Body of pancreas (tissue), 4 donors: Measurements from ENCODE around the gene MMD.

Experiments used
- POLR2A ChIP-seq, 3 donors: fragments of 450-650 bp; IDR thresholded peaks; one replicate each; pipeline ENCODE4 v1.6.1; 2016; ENCODE audit warnings: antibody characterized with exemption in 3 of 3, mild to moderate bottlenecking in 2 of 3
- TF ChIP-seq, protein P1 (sequence below), 7 experiments: fragments of 450-650 bp in 4 of 7; fragments of 200-600 bp in 3 of 7; sonication (generic) in 3 of 7; IDR thresholded peaks; one replicate each; pipeline ENCODE4 v1.5.1; 2016 to 2019; ENCODE audit warnings: antibody characterized with exemption in 7 of 7

DNA sequence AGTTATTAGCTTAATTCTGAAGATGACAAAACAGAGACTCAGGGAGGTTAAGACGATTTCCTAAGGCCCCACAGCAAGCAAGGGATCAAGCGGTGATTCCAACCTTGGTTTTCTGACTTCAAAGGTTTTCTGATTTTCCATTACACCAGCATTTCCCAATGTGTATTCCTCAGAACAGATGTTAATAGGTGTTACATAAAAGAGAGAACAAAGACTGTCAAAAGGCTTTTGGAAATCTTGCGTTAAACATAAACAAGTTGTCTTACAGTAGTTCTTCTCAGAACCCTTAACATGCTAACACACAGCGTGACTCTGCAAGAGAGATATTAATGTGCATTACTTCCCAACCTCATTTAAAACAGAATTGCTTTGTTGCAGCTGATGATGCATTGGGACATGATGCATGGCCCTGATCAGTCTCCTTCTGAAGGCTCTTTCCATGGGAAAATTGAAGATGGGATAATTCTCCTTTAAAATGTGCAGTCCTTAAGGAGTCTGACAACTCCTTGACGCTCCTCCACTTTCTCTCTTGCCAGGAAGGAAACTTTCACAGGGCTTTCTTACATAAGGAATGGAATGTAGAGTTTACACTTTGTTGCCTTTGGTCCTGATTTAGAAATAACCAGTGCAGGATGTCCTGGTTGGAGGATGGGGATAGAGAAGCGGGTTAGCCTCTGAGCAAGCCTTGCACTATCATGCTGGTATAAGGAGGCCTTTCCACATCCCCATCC is 21.5 kb upstream of the MMD start:
- TF ChIP-seq, protein P1, sequence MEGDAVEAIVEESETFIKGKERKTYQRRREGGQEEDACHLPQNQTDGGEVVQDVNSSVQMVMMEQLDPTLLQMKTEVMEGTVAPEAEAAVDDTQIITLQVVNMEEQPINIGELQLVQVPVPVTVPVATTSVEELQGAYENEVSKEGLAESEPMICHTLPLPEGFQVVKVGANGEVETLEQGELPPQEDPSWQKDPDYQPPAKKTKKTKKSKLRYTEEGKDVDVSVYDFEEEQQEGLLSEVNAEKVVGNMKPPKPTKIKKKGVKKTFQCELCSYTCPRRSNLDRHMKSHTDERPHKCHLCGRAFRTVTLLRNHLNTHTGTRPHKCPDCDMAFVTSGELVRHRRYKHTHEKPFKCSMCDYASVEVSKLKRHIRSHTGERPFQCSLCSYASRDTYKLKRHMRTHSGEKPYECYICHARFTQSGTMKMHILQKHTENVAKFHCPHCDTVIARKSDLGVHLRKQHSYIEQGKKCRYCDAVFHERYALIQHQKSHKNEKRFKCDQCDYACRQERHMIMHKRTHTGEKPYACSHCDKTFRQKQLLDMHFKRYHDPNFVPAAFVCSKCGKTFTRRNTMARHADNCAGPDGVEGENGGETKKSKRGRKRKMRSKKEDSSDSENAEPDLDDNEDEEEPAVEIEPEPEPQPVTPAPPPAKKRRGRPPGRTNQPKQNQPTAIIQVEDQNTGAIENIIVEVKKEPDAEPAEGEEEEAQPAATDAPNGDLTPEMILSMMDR (IDR thresholded peaks at IDR 0.05), result no peak
- no peak for TF ChIP-seq POLR2A (IDR thresholded peaks at IDR 0.05)
